Large intestine (tissue), 12 donors: ENCODE results near the gene XIRP1. TPM values are rescaled to one million over a fixed set of nuclear protein-coding genes. Genes with fewer than 3 reads are reported as not detected.
"Not testable (repeated sequence)": the region's sequence is repeated elsewhere in the genome, so short reads cannot be mapped to it uniquely, and the experiment has no call there.

ENCODE experiments used
- DNase-seq, 2 donors: peaks; one replicate each; pipeline versions ENCODE4 v3.0.0 to v3.0.0-alpha.2; 2013
- H3K27ac ChIP-seq: one replicate; pipeline ENCODE4 v1.5.1; 2013; ENCODE audit warnings: low read length
- H3K27me3 ChIP-seq: 2 replicates; pipeline ENCODE4 v1.6.1; 2013; ENCODE audit warnings: low read length; ENCODE audit not compliant: control insufficient read depth, insufficient read depth
- H3K36me3 ChIP-seq: 2 replicates; pipeline ENCODE4 v1.6.1; 2013; ENCODE audit warnings: low read length; ENCODE audit not compliant: control insufficient read depth, insufficient read depth
- H3K4me1 ChIP-seq: one replicate; pipeline ENCODE4 v1.6.1; 2013; ENCODE audit warnings: low read length; ENCODE audit not compliant: control insufficient read depth, insufficient read depth
- H3K4me3 ChIP-seq: one replicate; pipeline ENCODE4 v1.5.1; 2013; ENCODE audit warnings: low read length
- H3K9me3 ChIP-seq: one replicate; pipeline ENCODE4 v1.6.1; 2013; ENCODE audit warnings: mild to moderate bottlenecking, low read depth, low read length, moderate library complexity; ENCODE audit not compliant: control insufficient read depth
- WGBS: methylation state at CpG from one replicate; pipeline ENCODE4 v1.1.5; 2013; ENCODE audit warnings: low lambda C conversion rate; ENCODE audit not compliant: insufficient coverage; 5-methylcytosine and 5-hydroxymethylcytosine counted together
- long read RNA-seq, 11 donors: transcript quantifications; one replicate each; lab custom pipeline, GENCODE V29; 2026
- polyA plus RNA-seq: library from polyadenylated mRNA; unstranded; fragments of 120-200 nt; gene quantifications from one replicate; pipeline ENCODE4 v1.2.1, GENCODE V29; 2013

Gene XIRP1
- polyA plus RNA-seq, result 0.19 TPM
- long read RNA-seq, donor 1, full-length matches to known transcripts, result 1 of 1 reads
- long read RNA-seq, donor 1, partial matches to known transcripts, result 0 of 1 reads
- long read RNA-seq, donor 1, other reads (novel, unspliced or antisense), result 0 of 1 reads
- long read RNA-seq, donor 2, result 0 reads
- long read RNA-seq, donor 3, result 0 reads
- long read RNA-seq, donor 4, result 0 reads
- long read RNA-seq, donor 5, result 0 reads
- long read RNA-seq, donor 6, result 0 reads
- long read RNA-seq, donor 7, result 0 reads
- long read RNA-seq, donor 8, result 0 reads
- long read RNA-seq, donor 9, result 0 reads
- long read RNA-seq, donor 10, result 0 reads
- long read RNA-seq, donor 11, result 0 reads

GRCh38 chr3:39192490-39193092 is at the start of gene XIRP1:
Gene XIRP1 (minus strand): TSS chr3:39192595. CDS start chr3:39189445, 3,150 bp downstream.
- Histone ChIP-seq H3K27me3 (peaks cover 3% of the 10 kb centered on the region), H3K27ac (no peak within 1 kb of the TSS), H3K4me3 (no peak within 1 kb of the TSS), H3K4me1 (no peaks in the 10 kb centered on the region), H3K36me3 (no peaks in the 10 kb centered on the region), H3K9me3 (no peaks in the 10 kb centered on the region)
- WGBS, result no CpG with 5 or more reads among the region's 9 CpGs
- no peak for DNase-seq

DNA sequence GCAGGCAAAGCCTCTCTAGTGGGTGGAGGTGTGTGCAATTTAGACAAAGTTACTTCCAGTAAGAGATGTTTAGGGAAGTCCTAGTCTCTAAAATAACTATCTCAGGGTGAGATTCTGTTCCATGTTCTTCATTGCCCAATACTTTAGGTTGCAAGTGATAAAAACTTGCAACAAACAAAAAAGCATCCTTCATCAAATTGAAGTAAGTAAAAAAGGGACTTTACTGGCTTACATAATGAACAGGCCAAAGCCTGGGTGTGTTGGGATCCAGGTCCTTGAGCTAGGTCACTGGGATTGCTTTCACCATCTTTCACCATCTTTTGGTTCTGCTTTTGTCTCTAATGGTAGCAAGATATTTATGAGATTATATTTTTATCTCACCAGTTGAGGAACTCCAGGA is 49.2 kb upstream of the XIRP1 start:
- H3K27me3 ChIP-seq, result peaks cover 9% of the 10 kb centered on the region
- H3K36me3 ChIP-seq, result no peaks in the 10 kb centered on the region
- no peaks in the 10 kb centered on the region for H3K4me1 ChIP-seq
- no peak overlapping the region for H3K27ac ChIP-seq
- no peaks in the 10 kb centered on the region for H3K9me3 ChIP-seq
- no peak overlapping the region for H3K4me3 ChIP-seq
- no peak for DNase-seq

GRCh38 chr3:39237027-39237426 is 44.6 kb upstream of the XIRP1 start:
- Histone ChIP-seq H3K27me3 (peaks cover 15% of the 10 kb centered on the region), H3K36me3 (no peaks in the 10 kb centered on the region), H3K27ac (no peak overlapping the region), H3K9me3 (no peaks in the 10 kb centered on the region), H3K4me1 (no peaks in the 10 kb centered on the region), H3K4me3 (no peak overlapping the region)
- no peak for DNase-seq
- no CpG with 5 or more reads among the region's 6 CpGs for WGBS

DNA sequence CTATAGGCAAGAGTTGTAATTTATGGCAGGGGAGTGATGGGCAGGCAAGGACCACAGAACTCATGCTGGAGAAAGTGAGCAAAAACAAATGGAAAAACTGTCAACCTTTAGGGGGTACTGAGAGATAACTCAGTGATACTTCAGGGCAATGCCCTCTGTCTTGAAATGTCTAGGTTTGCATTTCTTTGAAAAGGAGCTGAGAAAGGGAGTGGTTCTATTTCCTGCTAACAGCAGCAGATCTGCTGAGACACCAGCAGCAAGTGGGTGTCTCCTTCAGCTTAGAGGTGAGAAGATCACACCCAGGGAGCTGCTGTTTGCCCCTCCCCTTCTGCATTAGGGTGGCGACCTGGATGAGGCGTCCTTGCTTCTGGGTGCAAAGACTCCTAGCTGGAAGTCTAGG is 42.3 kb upstream of the XIRP1 start:
- peak; percentile 33 to 51 for DNase-seq
- WGBS, result no CpG with 5 or more reads among the region's 2 CpGs
- no peaks in the 10 kb centered on the region for H3K4me1 ChIP-seq

DNA sequence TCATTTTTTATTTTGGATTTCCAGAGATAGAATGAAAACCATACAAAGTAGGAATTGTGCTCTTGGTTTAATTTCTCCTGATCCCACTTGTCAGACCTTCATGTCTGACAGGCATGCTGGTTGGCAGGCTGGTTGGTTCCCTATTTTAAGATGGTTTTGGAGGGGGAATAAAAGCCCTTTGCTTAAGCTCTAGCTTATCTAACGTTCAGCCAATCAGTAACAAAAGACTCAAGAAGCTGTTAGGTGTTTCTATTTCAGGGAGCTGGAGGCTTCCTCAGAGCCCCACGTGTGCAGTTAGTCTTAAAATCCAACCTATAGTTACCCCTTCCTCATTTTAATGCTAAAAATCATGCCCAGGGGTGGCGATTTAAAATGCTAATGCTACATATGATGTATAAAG is 40.5 kb upstream of the XIRP1 start:
- Histone ChIP-seq H3K27ac (no peak overlapping the region), H3K4me3 (no peak overlapping the region), H3K36me3 (no peaks in the 10 kb centered on the region), H3K27me3 (peaks cover 12% of the 10 kb centered on the region), H3K9me3 (no peaks in the 10 kb centered on the region), H3K4me1 (no peaks in the 10 kb centered on the region)
- WGBS, result no CpG with 5 or more reads among the region's 3 CpGs
- no peak for DNase-seq

More for the DNA sequence above, 42.3 kb upstream of the XIRP1 start:
- H3K27ac ChIP-seq, result no peak overlapping the region
- H3K9me3 ChIP-seq, result no peaks in the 10 kb centered on the region
- no peaks in the 10 kb centered on the region for H3K36me3 ChIP-seq
- no peak overlapping the region for H3K4me3 ChIP-seq
- peaks cover 15% of the 10 kb centered on the region for H3K27me3 ChIP-seq

- no peak for DNase-seq
- Histone ChIP-seq H3K36me3 (no peaks in the 10 kb centered on the region), H3K9me3 (peaks cover 4% of the 10 kb centered on the region), H3K27me3 (peaks cover 8% of the 10 kb centered on the region), H3K4me1 (no peaks in the 10 kb centered on the region), H3K4me3 (no peak overlapping the region), H3K27ac (no peak overlapping the region)
- WGBS, result 100% methylated on average over 1 of the region's 1 CpG
Measured at GRCh38 chr3:39230453-39230852, 38.1 kb upstream of the XIRP1 start.

DNA sequence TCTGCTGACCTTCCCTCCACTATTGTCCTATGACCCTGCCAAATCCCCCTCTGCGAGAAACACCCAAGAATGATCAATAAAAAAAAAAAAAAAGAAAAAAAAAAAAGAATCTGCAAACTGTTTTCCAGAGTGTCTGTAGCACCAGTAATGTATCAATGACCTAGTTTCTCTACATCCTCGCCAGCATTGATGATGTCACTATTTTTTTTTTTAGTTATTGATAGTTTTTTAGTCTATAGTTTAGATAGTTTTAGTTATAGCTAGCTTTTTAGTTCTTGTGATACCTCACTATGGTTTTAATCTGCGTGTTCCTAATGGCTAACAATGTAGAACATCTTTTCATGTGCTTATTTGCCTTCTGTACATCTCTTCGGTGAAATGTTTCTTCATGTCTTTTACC is 36.1 kb upstream of the XIRP1 start:
- H3K27me3 ChIP-seq, result peaks cover 8% of the 10 kb centered on the region
- no peak overlapping the region for H3K27ac ChIP-seq
- H3K36me3 ChIP-seq, result no peaks in the 10 kb centered on the region
- DNase-seq, result no peak
- no peak overlapping the region for H3K4me3 ChIP-seq
- H3K9me3 ChIP-seq, result peaks cover 4% of the 10 kb centered on the region
- no CpG with 5 or more reads among the region's 4 CpGs for WGBS
- no peaks in the 10 kb centered on the region for H3K4me1 ChIP-seq

DNA sequence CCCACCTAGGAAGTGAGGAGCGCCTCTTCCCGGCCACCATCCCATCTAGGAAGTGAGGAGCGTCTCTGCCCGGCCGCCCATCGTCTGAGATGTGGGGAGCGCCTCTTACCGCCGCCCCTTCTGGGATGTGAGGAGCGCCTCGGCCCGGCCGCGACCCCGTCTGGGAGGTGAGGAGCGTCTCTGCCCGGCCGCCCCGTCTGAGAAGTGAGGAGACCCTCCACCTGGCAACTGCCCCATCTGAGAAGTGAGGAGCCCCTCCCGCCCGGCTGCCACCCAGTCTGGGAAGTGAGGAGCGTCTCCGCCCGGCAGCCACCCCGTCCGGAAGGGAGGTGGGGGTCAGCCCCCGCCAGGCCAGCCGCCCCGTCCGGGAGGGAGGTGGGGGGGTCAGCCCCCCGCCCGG is 35.2 kb upstream of the XIRP1 start:
- no CpG with 5 or more reads among the region's 32 CpGs for WGBS
- not testable (repeated sequence) for H3K27ac ChIP-seq, H3K36me3 ChIP-seq, H3K4me1 ChIP-seq, DNase-seq, H3K4me3 ChIP-seq, H3K9me3 ChIP-seq, H3K27me3 ChIP-seq

GRCh38 chr3:39226106-39226741 is 33.8 kb upstream of the XIRP1 start:
- Histone ChIP-seq H3K27ac (no peak overlapping the region), H3K4me1 (no peaks in the 10 kb centered on the region), H3K9me3 (peaks cover 4% of the 10 kb centered on the region), H3K36me3 (no peaks in the 10 kb centered on the region), H3K4me3 (no peak overlapping the region), H3K27me3 (peaks cover 2% of the 10 kb centered on the region)
- no peak for DNase-seq
- 86% methylated on average over 2 of the region's 3 CpGs for WGBS

DNA sequence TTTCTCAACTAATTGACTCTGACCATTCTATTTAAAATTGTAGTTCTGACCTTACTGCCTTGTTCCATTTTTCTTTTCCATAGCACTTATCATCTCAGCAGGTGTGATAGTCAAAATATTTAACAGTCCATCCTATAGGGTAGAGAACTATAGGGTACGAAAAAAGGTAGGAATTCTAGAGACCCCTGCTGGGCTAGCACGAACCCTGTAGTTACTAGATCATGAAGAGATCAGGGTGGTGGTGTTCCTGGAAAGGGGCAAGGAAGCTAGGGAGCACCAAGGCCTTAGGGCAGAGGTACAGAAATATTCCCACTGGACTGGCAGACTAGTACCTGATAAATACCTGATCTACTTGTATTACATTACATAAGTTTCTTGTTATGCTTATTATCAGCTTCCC is 31.9 kb upstream of the XIRP1 start:
- H3K4me1 ChIP-seq, result no peaks in the 10 kb centered on the region
- H3K36me3 ChIP-seq, result no peaks in the 10 kb centered on the region

More for the DNA sequence above, 31.9 kb upstream of the XIRP1 start:
- Histone ChIP-seq H3K27ac (no peak overlapping the region), H3K9me3 (peaks cover 4% of the 10 kb centered on the region), H3K4me3 (no peak overlapping the region), H3K27me3 (peaks cover 8% of the 10 kb centered on the region)
- no peak for DNase-seq
- 100% methylated on average over 1 of the region's 2 CpGs for WGBS
